ENCODE data around the gene WDR90. TPM values are rescaled to one million over a fixed set of nuclear protein-coding genes. Genes with fewer than 3 reads are reported as not detected.

Gene WDR90
- total RNA-seq, 1 experiment from 2014 or later: 68.2 TPM

- Histone ChIP-seq H3K4me2 (ENCODE audit: insufficient read depth, insufficient read length, low read length) (peak overlapping the region; percentile 30), H3K56ac (ENCODE audit: insufficient read length, low read depth, low read length) (no peak overlapping the region), H3K79me2 (ENCODE audit: insufficient read depth, low read length) (no peaks in the 10 kb centered on the region), H3K23ac (ENCODE audit: insufficient read length, low read depth, low read length) (no peak overlapping the region), H4K5ac (ENCODE audit: insufficient read length, low read depth, low read length) (no peak overlapping the region), H4K8ac (replicated peaks; ENCODE audit: insufficient read length, low read depth, low read length) (no peak overlapping the region), H2BK5ac (ENCODE audit: insufficient read length, low read length) (no peak overlapping the region), H3K4me1 (ENCODE audit: insufficient read depth, low read length) (no peaks in the 10 kb centered on the region), H2AK5ac (ENCODE audit: insufficient read length, low read length) (no peak overlapping the region), H2BK12ac (ENCODE audit: insufficient read length, low read depth, low read length) (no peak overlapping the region), H3K79me1 (ENCODE audit: insufficient read depth, low read depth, low read length, poor library complexity, severe bottlenecking) (no peaks in the 10 kb centered on the region), H2AFZ (ENCODE audit: low read length) (no peak overlapping the region), H4K91ac (ENCODE audit: insufficient read length, low read depth, low read length) (no peak overlapping the region), H3K27ac (ENCODE audit: insufficient read length, low read depth, low read length) (no peak overlapping the region), H2BK20ac (ENCODE audit: low read depth, low read length, poor library complexity, severe bottlenecking) (no peak overlapping the region), H3K14ac (ENCODE audit: insufficient read depth, low read length) (no peak overlapping the region), H3K9ac (ENCODE audit: extremely low read depth, insufficient read length, low read length) (no peak overlapping the region), H3K4ac (ENCODE audit: low read depth, low read length) (no peak overlapping the region), H3K9me3 (ENCODE audit: control insufficient read depth, low read depth, low read length) (no peaks in the 10 kb centered on the region), H4K20me1 (ENCODE audit: control insufficient read depth, insufficient read depth, insufficient read length) (no peaks in the 10 kb centered on the region), H2BK120ac (ENCODE audit: low read depth, low read length, poor library complexity, severe bottlenecking) (no peak overlapping the region), H2BK15ac (ENCODE audit: low read depth, low read length) (no peak overlapping the region), H3K18ac (ENCODE audit: insufficient read length, low read depth, low read length) (no peak overlapping the region), H3K23me2 (ENCODE audit: insufficient read length, low read depth, low read length, poor library complexity, severe bottlenecking) (peaks cover 8% of the 10 kb centered on the region), H3T11ph (ENCODE audit: low read length) (no peak overlapping the region), H3K27me3 (ENCODE audit: insufficient read depth, low read length) (no peaks in the 10 kb centered on the region; the same call in 1 of the 2 replicates)
- no peaks in the 10 kb centered on the region; a peak in 2 of 5 replicates for H3K9me3 Mint-ChIP-seq
- DNase-seq: peak; percentile 49
- peak overlapping the region; percentile 55 to 78 for H3K4me3 Mint-ChIP-seq
- H3K27ac Mint-ChIP-seq: no peak overlapping the region
- no CpG with 5 or more reads among the region's 74 CpGs for WGBS (ENCODE audit: extremely low coverage, insufficient read length, low lambda C conversion rate)
- peak; percentile 44; the same call in 2 of the 3 replicates for TF ChIP-seq CTCF (conservative IDR thresholded peaks at IDR 0.05)
- H3K27me3 Mint-ChIP-seq (ENCODE audit: low read depth): peaks cover 54% of the 10 kb centered on the region
- H3K4me1 Mint-ChIP-seq: peaks cover 17 to 31% of the 10 kb centered on the region in 2 experiments
- H3K36me3 Mint-ChIP-seq (ENCODE audit: insufficient read depth in 1 of 3, low read depth in 3 of 3): no peaks in the 10 kb centered on the region
Observed at GRCh38 chr16:715477-716199, 66.5 kb downstream of the WDR90 start.
